ENCODE results near the gene CST9.

GRCh38 chr20:23588434-23589403, 17.0 kb downstream of the CST9 start:
- TF ChIP-seq, protein P1, sequence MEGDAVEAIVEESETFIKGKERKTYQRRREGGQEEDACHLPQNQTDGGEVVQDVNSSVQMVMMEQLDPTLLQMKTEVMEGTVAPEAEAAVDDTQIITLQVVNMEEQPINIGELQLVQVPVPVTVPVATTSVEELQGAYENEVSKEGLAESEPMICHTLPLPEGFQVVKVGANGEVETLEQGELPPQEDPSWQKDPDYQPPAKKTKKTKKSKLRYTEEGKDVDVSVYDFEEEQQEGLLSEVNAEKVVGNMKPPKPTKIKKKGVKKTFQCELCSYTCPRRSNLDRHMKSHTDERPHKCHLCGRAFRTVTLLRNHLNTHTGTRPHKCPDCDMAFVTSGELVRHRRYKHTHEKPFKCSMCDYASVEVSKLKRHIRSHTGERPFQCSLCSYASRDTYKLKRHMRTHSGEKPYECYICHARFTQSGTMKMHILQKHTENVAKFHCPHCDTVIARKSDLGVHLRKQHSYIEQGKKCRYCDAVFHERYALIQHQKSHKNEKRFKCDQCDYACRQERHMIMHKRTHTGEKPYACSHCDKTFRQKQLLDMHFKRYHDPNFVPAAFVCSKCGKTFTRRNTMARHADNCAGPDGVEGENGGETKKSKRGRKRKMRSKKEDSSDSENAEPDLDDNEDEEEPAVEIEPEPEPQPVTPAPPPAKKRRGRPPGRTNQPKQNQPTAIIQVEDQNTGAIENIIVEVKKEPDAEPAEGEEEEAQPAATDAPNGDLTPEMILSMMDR (optimal IDR thresholded peaks at IDR 0.05 in 1 of 3, IDR thresholded peaks at IDR 0.05 in 1 of 3, conservative IDR thresholded peaks at IDR 0.05 in 1 of 3; ENCODE audit: extremely low read depth in 1 of 3, insufficient read depth in 2 of 3, low read length in 3 of 3): no peak
- no peak for TF ChIP-seq EZH2 (IDR thresholded peaks at IDR 0.05; ENCODE audit: low read length)
